HepG2 (cell line): ENCODE data around the gene TRIM7. TPM values are rescaled to one million over a fixed set of nuclear protein-coding genes. Genes with fewer than 3 reads are reported as not detected.

Source experiments
- GFI1 ChIP-seq: sonication (generic); formaldehyde crosslinking; IDR thresholded peaks from 2 replicates; pipeline ENCODE4 v1.5.0; 2020; ENCODE audit warnings: missing genetic modification reagents, mild to moderate bottlenecking, borderline replicate concordance
- HNRNPLL ChIP-seq: fragments of 200-400 bp; formaldehyde crosslinking; IDR thresholded peaks from 2 replicates; pipeline ENCODE4 v1.6.1; 2017; ENCODE audit warnings: mild to moderate bottlenecking, low read depth, low read length; ENCODE audit not compliant: poor library complexity, severe bottlenecking
- MYNN ChIP-seq: sonication (generic); formaldehyde crosslinking; IDR thresholded peaks from 2 replicates; pipeline ENCODE4 v1.4.0; 2020; ENCODE audit warnings: mild to moderate bottlenecking, low read depth, missing genetic modification reagents
- RNF2 ChIP-seq: fragments of 450-650 bp; conservative IDR thresholded peaks from 2 replicates; pipeline ENCODE4 v1.6.1; 2016; ENCODE audit warnings: low read depth
- SALL2 ChIP-seq: sonication (generic); formaldehyde crosslinking; IDR thresholded peaks from 2 replicates; pipeline ENCODE4 v1.8.1; 2023; ENCODE audit warnings: mild to moderate bottlenecking, missing genetic modification reagents, inconsistent platforms
- SKI ChIP-seq: fragments of 450-650 bp; IDR thresholded peaks from one replicate; pipeline ENCODE4 v1.6.1; 2018; ENCODE audit warnings: mild to moderate bottlenecking; ENCODE audit not compliant: partially characterized antibody
- TFAP4 ChIP-seq: sonication (generic); IDR thresholded peaks from 2 replicates; pipeline ENCODE4 v1.6.1; 2016; ENCODE audit warnings: low read depth, borderline replicate concordance
- ZBTB40 ChIP-seq, 2 experiments: fragments of 450-650 bp in 1 of 2; sonication (generic) in 1 of 2; formaldehyde crosslinking in 1 of 2; IDR thresholded peaks; 2 replicates each; pipeline versions ENCODE4 v1.6.1 to v1.8.0; 2016 to 2022; ENCODE audit warnings: antibody characterized with exemption in 1 of 2, mild to moderate bottlenecking in 1 of 2, missing genetic modification reagents in 1 of 2
- ZKSCAN1 ChIP-seq: fragments of 150-350 bp; IDR thresholded peaks from 2 replicates; pipeline ENCODE4 v1.6.1; 2014; ENCODE audit warnings: low read length
- ZKSCAN5 ChIP-seq: sonication (generic); formaldehyde crosslinking; IDR thresholded peaks from 2 replicates; pipeline ENCODE4 v1.5.1; 2020; ENCODE audit warnings: mild to moderate bottlenecking, missing genetic modification reagents
- ZNF276 ChIP-seq: sonication (generic); formaldehyde crosslinking; IDR thresholded peaks from 2 replicates; pipeline ENCODE4 v1.4.0; 2020; ENCODE audit warnings: mild to moderate bottlenecking, low read depth, missing genetic modification reagents
- ZNF383 ChIP-seq: sonication (generic); formaldehyde crosslinking; IDR thresholded peaks from 2 replicates; pipeline ENCODE4 v1.4.0; 2020; ENCODE audit warnings: missing genetic modification reagents, mild to moderate bottlenecking, borderline replicate concordance
- ZNF740 ChIP-seq: sonication (generic); formaldehyde crosslinking; IDR thresholded peaks from 2 replicates; pipeline ENCODE4 v1.4.0; 2020; ENCODE audit warnings: missing genetic modification reagents
- ZNF776 ChIP-seq: sonication (generic); formaldehyde crosslinking; IDR thresholded peaks from 2 replicates; pipeline ENCODE4 v1.4.0; 2020; ENCODE audit warnings: mild to moderate bottlenecking, missing genetic modification reagents
- polyA plus RNA-seq, 8 experiments: library from polyadenylated mRNA; depleted of rRNA in 3 of 8; stranded (reverse) in 7 of 8; unstranded in 1 of 8; fragments of >200 nt; fragmentation: Illumina TruSeq in 4 of 8; extraction: Trizol in 4 of 8; gene quantifications; 2 replicates each; pipeline versions ENCODE4 v1.2.1 to v1.2.3, GENCODE V29; 2011 to 2016; ENCODE audit warnings: low read depth in 4 of 8, missing spikeins in 1 of 8, mixed read lengths in 1 of 8; ENCODE audit not compliant: insufficient read depth in 1 of 8
- total RNA-seq, 5 experiments: library from RNA; depleted of rRNA; stranded (reverse); fragments of >200 nt; fragmentation: Illumina TruSeq; extraction: Trizol; gene quantifications; 2 replicates each; pipeline ENCODE4 v1.2.3, GENCODE V29; 2016; ENCODE audit warnings: low read depth in 1 of 5

The TRIM7 gene
- total and polyA plus RNA-seq, 2 of the 13 experiments (the other 11 are each of a cell fraction or from before 2014, with no cell fraction given) = 0.13 TPM; not detected in 1

GRCh38 chr5:181223058-181223728 is 18.2 kb upstream of the TRIM7 start, which contains the start of gene TRIM41 (continued):
- TF ChIP-seq TFAP4 (peak; percentile 32; the same call in 1 of the 2 replicates), HNRNPLL (peak; percentile 70), ZBTB40 (IDR thresholded peaks at IDR 0.05) (peak; percentile 61), ZBTB40 (CRISPR knock-in tag; IDR thresholded peaks at IDR 0.05) (peak; percentile 56; the same call in 1 of the 2 replicates), SKI (peak; percentile 55), MYNN (CRISPR knock-in tag) (no peak), ZKSCAN1 (no peak), ZNF383 (CRISPR knock-in tag) (peak; percentile 89; the same call in 1 of the 2 replicates), SALL2 (CRISPR knock-in tag) (peak; percentile 77), ZNF276 (0 out of 2 replicates have a peak, but pooled peaks have one; percentile 24), ZKSCAN5 (CRISPR knock-in tag) (peak; percentile 61; the same call in 1 of the 2 replicates), RNF2 (no peak), ZNF740 (no peak; the same call in 1 of the 2 replicates), ZNF776 (CRISPR knock-in tag) (peak; percentile 85), GFI1 (CRISPR knock-in tag) (0 out of 2 replicates have a peak, but pooled peaks have one; percentile 21)
